Vagina (tissue), 2 donors: ENCODE data around the gene ZNF23.

Experiments
- POLR2A ChIP-seq, 2 donors: fragments of 450-650 bp; IDR thresholded peaks; one replicate each; pipeline ENCODE4 v1.6.1; 2017; ENCODE audit warnings: antibody characterized with exemption in 2 of 2, mild to moderate bottlenecking in 2 of 2, moderate library complexity in 2 of 2
- POLR2AphosphoS5 ChIP-seq, 2 donors: sonication (generic); formaldehyde crosslinking; IDR thresholded peaks; one replicate each; pipeline ENCODE4 v1.9.0; 2017; ENCODE audit warnings: antibody characterized with exemption in 2 of 2, mild to moderate bottlenecking in 2 of 2, low read depth in 1 of 2; ENCODE audit not compliant: insufficient read depth in 1 of 2
- TF ChIP-seq, protein P1 (sequence below), 3 experiments: fragments of 450-650 bp in 2 of 3; fragments of 200-600 bp in 1 of 3; sonication (generic) in 1 of 3; IDR thresholded peaks; one replicate each; pipeline ENCODE4 v1.5.1; 2017 to 2019; ENCODE audit warnings: antibody characterized with exemption in 3 of 3, mild to moderate bottlenecking in 2 of 3, moderate library complexity in 2 of 3

DNA sequence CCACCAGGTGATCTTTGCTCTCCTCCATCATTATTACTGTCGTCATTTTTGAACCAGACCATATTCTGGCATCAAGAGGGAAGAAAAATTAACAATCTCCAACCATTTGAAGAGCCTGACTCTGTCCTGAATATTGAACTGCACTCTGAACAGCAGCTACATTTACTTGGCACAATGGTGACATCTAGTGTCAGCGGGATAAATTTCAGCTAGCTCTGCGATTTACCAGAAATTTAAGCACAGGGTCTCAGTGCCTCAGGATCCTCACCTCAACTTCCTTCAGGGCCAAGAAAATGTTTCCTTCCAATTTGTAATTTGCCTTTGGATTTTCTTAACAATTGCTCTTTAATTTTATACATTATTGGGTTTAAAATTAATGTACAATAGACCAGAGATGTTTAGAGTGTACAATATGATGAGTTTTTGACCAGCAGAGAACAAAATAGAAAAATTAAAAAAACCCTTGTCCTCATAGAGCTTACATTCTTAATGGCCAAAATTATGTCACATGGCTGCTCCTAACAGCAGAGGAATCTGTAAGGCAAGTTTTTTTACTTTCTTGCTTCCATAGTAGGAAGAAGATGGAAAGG is 37.8 kb upstream of the ZNF23 start:
- TF ChIP-seq, protein P1, sequence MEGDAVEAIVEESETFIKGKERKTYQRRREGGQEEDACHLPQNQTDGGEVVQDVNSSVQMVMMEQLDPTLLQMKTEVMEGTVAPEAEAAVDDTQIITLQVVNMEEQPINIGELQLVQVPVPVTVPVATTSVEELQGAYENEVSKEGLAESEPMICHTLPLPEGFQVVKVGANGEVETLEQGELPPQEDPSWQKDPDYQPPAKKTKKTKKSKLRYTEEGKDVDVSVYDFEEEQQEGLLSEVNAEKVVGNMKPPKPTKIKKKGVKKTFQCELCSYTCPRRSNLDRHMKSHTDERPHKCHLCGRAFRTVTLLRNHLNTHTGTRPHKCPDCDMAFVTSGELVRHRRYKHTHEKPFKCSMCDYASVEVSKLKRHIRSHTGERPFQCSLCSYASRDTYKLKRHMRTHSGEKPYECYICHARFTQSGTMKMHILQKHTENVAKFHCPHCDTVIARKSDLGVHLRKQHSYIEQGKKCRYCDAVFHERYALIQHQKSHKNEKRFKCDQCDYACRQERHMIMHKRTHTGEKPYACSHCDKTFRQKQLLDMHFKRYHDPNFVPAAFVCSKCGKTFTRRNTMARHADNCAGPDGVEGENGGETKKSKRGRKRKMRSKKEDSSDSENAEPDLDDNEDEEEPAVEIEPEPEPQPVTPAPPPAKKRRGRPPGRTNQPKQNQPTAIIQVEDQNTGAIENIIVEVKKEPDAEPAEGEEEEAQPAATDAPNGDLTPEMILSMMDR (IDR thresholded peaks at IDR 0.05): peak; percentile 28 to 58 (median 35)
- no peak for TF ChIP-seq POLR2AphosphoS5 (IDR thresholded peaks at IDR 0.05; ENCODE audit: insufficient read depth in 1 of 2, low read depth in 1 of 2)
- no peak for TF ChIP-seq POLR2A (IDR thresholded peaks at IDR 0.05)
